ENCODE measurements around the gene RASD2.

Gene RASD2

DNA sequence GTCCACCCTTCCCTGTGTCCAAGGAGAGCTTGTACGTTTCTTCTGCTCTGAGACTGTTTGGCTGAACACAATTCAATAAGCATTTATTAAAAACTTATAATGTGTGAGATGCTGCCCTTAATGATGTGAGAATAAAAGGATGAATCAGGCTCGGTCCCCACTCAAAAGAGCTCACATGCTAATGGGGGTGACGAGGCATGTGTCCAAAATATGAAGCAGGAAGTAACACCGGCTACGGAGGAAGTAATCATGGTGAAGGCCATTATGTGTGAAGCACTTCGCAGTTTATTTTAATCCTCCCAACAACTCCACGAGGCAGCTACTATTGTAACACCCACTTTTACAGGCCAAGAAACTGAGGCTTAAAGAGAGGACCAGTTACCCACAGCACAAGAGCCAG is 3.4 kb upstream of the RASD2 start:
- in situ Hi-C loops (cut with HindIII; ENCODE audit: low pct_ligation_motif_present, low sequenced_read_pairs): no loop called here
- TF ChIP-seq, protein P1, sequence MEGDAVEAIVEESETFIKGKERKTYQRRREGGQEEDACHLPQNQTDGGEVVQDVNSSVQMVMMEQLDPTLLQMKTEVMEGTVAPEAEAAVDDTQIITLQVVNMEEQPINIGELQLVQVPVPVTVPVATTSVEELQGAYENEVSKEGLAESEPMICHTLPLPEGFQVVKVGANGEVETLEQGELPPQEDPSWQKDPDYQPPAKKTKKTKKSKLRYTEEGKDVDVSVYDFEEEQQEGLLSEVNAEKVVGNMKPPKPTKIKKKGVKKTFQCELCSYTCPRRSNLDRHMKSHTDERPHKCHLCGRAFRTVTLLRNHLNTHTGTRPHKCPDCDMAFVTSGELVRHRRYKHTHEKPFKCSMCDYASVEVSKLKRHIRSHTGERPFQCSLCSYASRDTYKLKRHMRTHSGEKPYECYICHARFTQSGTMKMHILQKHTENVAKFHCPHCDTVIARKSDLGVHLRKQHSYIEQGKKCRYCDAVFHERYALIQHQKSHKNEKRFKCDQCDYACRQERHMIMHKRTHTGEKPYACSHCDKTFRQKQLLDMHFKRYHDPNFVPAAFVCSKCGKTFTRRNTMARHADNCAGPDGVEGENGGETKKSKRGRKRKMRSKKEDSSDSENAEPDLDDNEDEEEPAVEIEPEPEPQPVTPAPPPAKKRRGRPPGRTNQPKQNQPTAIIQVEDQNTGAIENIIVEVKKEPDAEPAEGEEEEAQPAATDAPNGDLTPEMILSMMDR (IDR thresholded peaks at IDR 0.05; ENCODE audit: low read depth, low read length, missing control alignments): no peak

DNA sequence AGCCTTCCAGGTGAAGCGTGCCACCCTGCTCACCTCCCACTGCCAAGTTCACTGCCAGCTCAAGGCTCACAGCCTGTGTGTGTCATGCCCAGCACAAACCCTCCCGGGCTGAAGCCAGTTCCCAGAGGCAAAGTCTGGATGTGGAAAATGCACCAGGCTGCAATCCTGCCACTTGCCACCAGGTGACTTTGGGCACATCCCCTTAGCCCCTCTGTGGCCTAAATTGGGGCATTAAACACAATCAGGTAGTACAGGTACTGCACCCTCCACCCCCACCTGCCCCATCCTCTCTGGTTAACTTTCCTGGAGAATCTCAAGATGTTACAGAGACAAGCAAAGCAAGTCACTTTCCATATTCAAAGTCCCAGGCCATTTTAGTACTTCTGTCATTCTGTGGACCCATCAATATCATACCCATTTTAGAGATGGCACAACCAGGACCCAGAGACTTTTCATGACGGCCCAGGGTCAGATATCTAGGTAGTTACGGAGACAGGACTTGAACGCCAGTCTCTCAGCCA is 1.8 kb upstream of the RASD2 start:
- in situ Hi-C loops (cut with HindIII; ENCODE audit: low pct_ligation_motif_present, low sequenced_read_pairs): no loop called here
- H3K4me3 ChIP-seq (ENCODE audit: low read depth, low read length): no peak overlapping the region
- TF ChIP-seq, protein P1 (IDR thresholded peaks at IDR 0.05; ENCODE audit: low read depth, low read length, missing control alignments): peak; percentile 81
- H3K27ac ChIP-seq: no peak overlapping the region
- peaks cover 28% of the 10 kb centered on the region for H3K27me3 ChIP-seq (replicated peaks)
- no peaks in the 10 kb centered on the region for H3K36me3 ChIP-seq (replicated peaks)
- no peak for DNase-seq

More for the DNA sequence above, 3.4 kb upstream of the RASD2 start:
- Histone ChIP-seq H3K36me3 (replicated peaks) (no peaks in the 10 kb centered on the region), H3K4me3 (ENCODE audit: low read depth, low read length) (no peak overlapping the region), H3K27me3 (replicated peaks) (peaks cover 14% of the 10 kb centered on the region), H3K27ac (no peak overlapping the region)
- no peak for DNase-seq

DNA sequence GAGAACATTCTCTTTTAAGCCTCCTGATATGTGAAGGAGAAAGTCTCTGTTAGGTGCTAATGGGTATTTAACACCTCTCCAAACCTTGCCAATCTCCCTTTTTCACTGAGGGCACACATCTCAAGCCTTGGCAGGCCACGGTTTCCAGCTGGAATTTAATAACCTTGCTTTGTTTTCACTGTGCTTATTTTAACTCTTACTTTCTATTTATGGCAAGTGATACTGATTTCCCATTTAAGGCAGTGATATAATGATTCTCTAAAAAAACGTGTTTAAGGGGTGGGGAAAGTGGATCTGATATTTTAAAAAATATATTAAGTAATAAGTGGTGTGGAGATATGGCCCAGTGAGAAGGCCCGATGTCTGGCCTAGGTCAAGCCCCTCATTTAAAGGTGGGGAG is 1.1 kb upstream of the RASD2 start:
- in situ Hi-C loops (cut with HindIII; ENCODE audit: low pct_ligation_motif_present, low sequenced_read_pairs): no loop called here
- peaks cover 33% of the 10 kb centered on the region for H3K27me3 ChIP-seq (replicated peaks)
- H3K4me3 ChIP-seq (ENCODE audit: low read depth, low read length): no peak overlapping the region
- TF ChIP-seq, protein P1 (IDR thresholded peaks at IDR 0.05; ENCODE audit: low read depth, low read length, missing control alignments): no peak
- H3K27ac ChIP-seq: no peak overlapping the region
- no peak for DNase-seq
- H3K36me3 ChIP-seq (replicated peaks): no peaks in the 10 kb centered on the region

DNA sequence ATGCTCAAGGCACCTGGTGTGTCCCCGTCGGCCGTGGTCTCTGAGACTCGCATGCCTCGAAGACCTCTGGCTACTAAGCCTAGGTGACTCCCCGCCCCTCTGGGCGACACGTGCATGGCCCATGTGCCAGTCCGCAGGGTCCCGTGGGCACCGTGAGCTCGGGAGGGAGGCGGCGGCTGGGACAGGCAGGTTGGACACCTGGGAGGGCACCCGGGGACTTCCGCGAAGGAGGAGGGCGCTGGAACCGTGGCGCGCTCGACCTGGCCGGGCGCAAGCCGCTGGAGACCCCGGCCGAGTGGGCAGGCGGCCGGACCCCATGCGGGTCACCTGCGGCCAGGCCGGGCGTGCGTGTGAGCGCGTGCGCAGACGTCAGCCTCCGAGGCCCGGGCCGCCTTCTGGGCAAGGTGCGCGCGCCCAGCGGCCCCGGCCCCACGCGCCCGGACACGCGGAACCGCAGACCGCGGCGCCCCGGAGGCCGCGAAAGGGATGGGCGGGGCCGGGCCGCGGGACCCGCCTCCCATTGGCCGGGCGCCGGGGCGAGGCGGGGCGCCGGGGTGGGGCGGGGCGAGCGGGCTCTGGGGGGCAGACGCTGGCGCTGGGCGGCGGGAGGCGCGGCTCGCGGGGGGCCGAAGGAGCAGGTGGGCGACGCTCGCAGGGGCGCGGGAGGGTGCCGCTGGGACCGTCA is 579 bp upstream of the RASD2 start:
- no peak for DNase-seq
- Histone ChIP-seq H3K27me3 (replicated peaks) (peaks cover 33% of the 10 kb centered on the region), H3K27ac (no peak overlapping the region), H3K4me3 (ENCODE audit: low read depth, low read length) (peak overlapping the region; percentile 49), H3K36me3 (replicated peaks) (no peaks in the 10 kb centered on the region)
- TF ChIP-seq, protein P1 (IDR thresholded peaks at IDR 0.05; ENCODE audit: low read depth, low read length, missing control alignments): no peak
- in situ Hi-C loops (cut with HindIII; ENCODE audit: low pct_ligation_motif_present, low sequenced_read_pairs): no loop called here

DNA sequence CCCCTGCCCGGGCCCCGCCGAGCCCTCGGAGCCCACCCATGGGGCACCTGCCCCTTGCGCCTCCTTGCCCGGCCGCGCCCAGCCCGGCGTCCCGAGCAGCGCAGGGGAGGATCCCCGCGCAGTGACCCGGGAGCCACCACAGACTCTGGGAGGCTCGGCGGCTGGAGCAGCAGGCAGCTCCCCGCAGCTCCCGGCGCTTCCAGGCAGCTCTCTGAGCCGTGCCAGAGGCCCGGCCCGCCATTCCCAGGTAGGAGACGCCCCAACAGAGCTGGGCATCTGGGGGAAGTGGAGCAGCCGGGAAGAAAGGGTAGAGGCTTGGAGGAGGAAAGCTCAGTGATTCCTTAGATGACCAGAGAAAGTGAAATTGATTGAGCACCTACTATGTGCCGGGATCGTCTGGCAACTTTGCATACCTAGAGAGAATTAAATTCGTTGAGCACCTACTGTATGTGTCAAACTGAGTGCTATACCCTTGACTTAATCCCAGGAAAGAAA is 670 bp downstream of the RASD2 start:
- DNase-seq: no peak
- in situ Hi-C loops (cut with HindIII; ENCODE audit: low pct_ligation_motif_present, low sequenced_read_pairs): no loop called here
- Histone ChIP-seq H3K27me3 (replicated peaks) (peaks cover 33% of the 10 kb centered on the region), H3K27ac (no peak overlapping the region), H3K4me3 (ENCODE audit: low read depth, low read length) (no peak overlapping the region), H3K36me3 (replicated peaks) (no peaks in the 10 kb centered on the region)
- TF ChIP-seq, protein P1 (IDR thresholded peaks at IDR 0.05; ENCODE audit: low read depth, low read length, missing control alignments): no peak

All from brain microvascular endothelial cell (primary cell).